Neural progenitor cell (in vitro differentiated cells): ENCODE results near the gene MAGEA2.
"Not testable (repeated sequence)": the region's sequence is repeated elsewhere in the genome, so short reads cannot be mapped to it uniquely, and the experiment has no call there.

ENCODE experiments used
- EZH2 ChIP-seq: fragments of 200-600 bp; sonication (generic); IDR thresholded peaks from 2 replicates; pipeline ENCODE4 v1.6.1; 2017; ENCODE audit warnings: antibody characterized with exemption, mild to moderate bottlenecking, moderate library complexity
- EZH2phosphoT487 ChIP-seq: fragments of 200-600 bp; sonication (generic); IDR thresholded peaks from 2 replicates; pipeline ENCODE4 v1.6.1; 2017; ENCODE audit warnings: antibody characterized with exemption
- TF ChIP-seq, protein P1 (sequence below): fragments of 200-600 bp; sonication (generic); IDR thresholded peaks from 2 replicates; pipeline ENCODE4 v1.5.1; 2017; ENCODE audit warnings: antibody characterized with exemption, mild to moderate bottlenecking

- TF ChIP-seq, protein P1, sequence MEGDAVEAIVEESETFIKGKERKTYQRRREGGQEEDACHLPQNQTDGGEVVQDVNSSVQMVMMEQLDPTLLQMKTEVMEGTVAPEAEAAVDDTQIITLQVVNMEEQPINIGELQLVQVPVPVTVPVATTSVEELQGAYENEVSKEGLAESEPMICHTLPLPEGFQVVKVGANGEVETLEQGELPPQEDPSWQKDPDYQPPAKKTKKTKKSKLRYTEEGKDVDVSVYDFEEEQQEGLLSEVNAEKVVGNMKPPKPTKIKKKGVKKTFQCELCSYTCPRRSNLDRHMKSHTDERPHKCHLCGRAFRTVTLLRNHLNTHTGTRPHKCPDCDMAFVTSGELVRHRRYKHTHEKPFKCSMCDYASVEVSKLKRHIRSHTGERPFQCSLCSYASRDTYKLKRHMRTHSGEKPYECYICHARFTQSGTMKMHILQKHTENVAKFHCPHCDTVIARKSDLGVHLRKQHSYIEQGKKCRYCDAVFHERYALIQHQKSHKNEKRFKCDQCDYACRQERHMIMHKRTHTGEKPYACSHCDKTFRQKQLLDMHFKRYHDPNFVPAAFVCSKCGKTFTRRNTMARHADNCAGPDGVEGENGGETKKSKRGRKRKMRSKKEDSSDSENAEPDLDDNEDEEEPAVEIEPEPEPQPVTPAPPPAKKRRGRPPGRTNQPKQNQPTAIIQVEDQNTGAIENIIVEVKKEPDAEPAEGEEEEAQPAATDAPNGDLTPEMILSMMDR = not testable (repeated sequence)
- TF ChIP-seq EZH2, EZH2phosphoT487: not testable (repeated sequence)
Measured at GRCh38 chrX:152759544-152759943, 5.9 kb upstream of the MAGEA2 start.
